GM10266 (cell line): ENCODE measurements around the gene TTC13.
"Not testable (repeated sequence)": the region's sequence is repeated elsewhere in the genome, so short reads cannot be mapped to it uniquely, and the experiment has no call there.

Experiments used
- DNase-seq: peaks from one replicate; pipeline ENCODE4 v3.0.0; 2012; ENCODE audit errors: extremely low spot score
- TF ChIP-seq, protein P1 (sequence below): IDR thresholded peaks from 2 replicates; pipeline ENCODE4 v1.5.1; 2012; ENCODE audit warnings: mild to moderate bottlenecking, low read depth; ENCODE audit not compliant: control insufficient read depth, insufficient read depth; ENCODE audit errors: missing control alignments

Gene TTC13

DNA sequence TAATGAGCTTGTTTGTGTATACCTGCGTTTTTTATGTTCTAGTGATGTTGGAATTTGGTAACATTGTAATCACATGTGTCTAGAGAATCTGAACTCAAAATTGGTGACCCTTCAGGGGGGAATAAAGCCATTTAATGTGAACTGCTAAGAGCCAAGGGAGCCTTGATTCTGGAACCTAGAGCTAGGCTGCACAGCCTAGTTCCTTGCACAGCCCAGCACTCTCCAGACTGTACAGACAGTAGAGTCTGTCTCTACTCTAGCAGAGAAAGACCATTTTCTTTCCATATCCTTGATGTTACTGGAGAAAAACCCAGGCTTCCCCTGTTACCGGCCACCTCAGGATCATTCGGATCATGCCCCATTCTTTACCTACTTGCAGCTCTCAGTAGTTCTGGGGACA, 8.8 kb upstream of the TTC13 start:
- TF ChIP-seq, protein P1, sequence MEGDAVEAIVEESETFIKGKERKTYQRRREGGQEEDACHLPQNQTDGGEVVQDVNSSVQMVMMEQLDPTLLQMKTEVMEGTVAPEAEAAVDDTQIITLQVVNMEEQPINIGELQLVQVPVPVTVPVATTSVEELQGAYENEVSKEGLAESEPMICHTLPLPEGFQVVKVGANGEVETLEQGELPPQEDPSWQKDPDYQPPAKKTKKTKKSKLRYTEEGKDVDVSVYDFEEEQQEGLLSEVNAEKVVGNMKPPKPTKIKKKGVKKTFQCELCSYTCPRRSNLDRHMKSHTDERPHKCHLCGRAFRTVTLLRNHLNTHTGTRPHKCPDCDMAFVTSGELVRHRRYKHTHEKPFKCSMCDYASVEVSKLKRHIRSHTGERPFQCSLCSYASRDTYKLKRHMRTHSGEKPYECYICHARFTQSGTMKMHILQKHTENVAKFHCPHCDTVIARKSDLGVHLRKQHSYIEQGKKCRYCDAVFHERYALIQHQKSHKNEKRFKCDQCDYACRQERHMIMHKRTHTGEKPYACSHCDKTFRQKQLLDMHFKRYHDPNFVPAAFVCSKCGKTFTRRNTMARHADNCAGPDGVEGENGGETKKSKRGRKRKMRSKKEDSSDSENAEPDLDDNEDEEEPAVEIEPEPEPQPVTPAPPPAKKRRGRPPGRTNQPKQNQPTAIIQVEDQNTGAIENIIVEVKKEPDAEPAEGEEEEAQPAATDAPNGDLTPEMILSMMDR, result no peak

DNA sequence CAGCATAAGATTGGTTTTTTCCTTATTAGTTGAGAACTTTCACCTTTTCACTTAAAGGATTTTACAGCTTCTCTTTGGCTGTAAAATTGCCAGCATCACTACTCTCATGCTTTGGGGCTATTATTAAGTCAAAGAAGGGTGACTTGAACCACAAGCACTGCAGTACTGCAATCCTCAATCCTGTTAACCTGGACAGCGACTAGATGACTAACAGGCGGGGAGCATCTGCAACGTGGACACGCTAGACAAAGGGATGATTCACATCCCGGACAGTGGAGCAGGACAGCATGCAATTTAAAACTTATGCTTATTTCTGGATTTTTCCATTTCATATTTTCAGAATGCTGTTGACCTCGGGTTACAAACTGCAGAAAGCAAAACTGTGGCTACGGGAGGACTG, 8.3 kb upstream of the TTC13 start:
- no peak for DNase-seq
- TF ChIP-seq, protein P1, result no peak

More for the DNA sequence above, 8.8 kb upstream of the TTC13 start:
- no peak for DNase-seq

DNA sequence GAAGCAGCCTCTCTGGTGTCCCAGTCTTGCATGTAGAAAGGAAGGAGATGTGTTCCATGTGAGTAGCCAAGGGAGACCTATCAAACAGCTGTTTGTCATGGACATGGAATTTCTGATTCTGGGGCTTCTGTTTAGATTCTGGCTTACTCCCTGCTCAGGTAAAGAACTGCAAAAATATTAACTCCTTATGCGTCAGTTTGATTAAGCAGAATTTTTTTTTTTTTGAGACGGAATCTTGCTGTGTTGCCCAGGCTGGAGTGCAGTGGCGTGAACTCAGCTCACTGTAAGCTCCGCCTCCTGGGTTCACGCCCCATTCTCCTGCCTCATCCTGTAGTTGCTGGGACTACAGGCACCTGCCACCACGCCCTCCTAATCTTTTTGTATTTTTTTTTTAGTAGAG, 7.0 kb upstream of the TTC13 start:
- DNase-seq, result no peak
- TF ChIP-seq, protein P1, result no peak

DNA sequence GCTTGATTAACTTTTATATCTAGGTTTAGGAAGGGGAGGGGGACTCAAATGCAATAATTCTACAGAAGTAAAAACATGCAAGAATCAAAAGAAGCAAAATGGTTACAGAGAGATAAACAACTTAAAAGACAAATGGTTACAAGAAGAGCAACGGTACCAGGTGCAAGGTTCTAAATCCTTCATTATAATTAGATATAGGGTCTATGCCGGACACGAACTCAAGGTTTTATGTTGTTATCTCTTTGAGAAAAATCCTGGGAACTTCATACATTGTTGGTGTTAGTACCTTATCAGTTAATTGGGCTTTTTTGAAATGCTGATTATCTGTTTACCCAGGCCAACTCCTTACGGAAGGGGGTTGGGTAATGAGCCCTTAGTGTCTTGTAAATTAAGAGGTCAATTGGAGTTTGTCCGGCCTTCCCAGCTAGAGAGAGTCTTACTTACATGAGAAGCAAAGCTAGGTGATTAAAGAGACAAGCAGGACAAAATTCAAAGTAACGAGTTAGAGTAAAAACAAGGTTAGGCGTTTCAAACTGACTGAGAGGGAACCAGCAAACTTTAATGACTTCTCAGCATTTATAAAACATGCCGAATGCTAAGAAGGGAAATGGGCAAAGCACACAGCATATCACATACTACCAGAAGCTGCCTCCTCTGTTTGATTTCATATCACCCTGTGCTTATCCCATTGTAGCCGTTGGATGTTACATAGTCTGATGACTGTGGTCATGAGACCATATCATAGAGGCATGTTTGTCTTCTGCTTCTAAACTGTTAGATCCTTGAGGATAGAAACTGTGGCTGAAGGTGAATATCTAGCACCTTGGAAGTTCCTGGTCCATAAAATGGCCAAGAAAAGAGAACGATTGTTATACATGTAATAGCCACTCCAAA, 6.2 kb upstream of the TTC13 start:
- DNase-seq, result not testable (repeated sequence)

DNA sequence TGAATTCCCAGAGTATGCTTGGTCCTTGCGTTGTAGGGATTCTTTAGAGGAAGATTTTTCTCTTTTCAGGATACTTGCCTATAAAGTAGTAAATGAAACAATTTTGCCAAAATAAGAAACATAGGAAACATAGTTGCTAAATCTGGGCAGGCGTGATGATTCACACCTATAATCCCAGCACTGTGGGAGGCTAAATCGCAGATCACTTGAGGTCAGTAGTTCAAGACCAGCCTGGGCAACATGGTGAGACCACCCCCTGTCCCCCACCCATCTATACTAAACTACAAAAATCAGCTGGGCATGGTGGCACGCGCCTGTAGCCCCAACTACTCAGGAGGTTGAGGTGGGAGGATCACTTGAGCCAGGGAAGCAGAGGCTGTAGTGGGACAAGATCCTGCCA, 5.2 kb upstream of the TTC13 start:
- DNase-seq, result no peak
- TF ChIP-seq, protein P1, result no peak

GRCh38 chr1:230982696-230983095, 4.0 kb upstream of the TTC13 start:
- DNase-seq, result no peak
- TF ChIP-seq, protein P1, result no peak

- TF ChIP-seq, protein P1, result no peak
- DNase-seq, result no peak
These were observed 1.3 kb upstream of the TTC13 start for GRCh38 chr1:230979952-230980351.
